Ovary (tissue), 9 donors: Measurements from ENCODE around the gene PLCB1. TPM values are rescaled to one million over a fixed set of nuclear protein-coding genes. Genes with fewer than 3 reads are reported as not detected.
"Not testable (repeated sequence)": the region's sequence is repeated elsewhere in the genome, so short reads cannot be mapped to it uniquely, and the experiment has no call there.

ENCODE experiments used
- DNase-seq, 5 donors: peaks; one replicate each; pipeline ENCODE4 v3.0.0-alpha.2; 2019 to 2020
- H3K27ac ChIP-seq, 2 donors: fragments of 200-600 bp; one replicate each; pipeline versions ENCODE4 v1.5.1 to v1.8.0; 2019 to 2022
- H3K27me3 ChIP-seq: fragments of 200-600 bp; one replicate; pipeline ENCODE4 v1.8.0; 2022
- H3K36me3 ChIP-seq: fragments of 200-600 bp; sonication (generic); one replicate; pipeline ENCODE4 v1.5.1; 2019
- H3K4me1 ChIP-seq: one replicate; pipeline ENCODE4 v1.8.1; 2013; ENCODE audit warnings: mild to moderate bottlenecking, moderate library complexity; ENCODE audit not compliant: insufficient read depth
- H3K4me3 ChIP-seq: fragments of 200-600 bp; sonication (generic); one replicate; pipeline ENCODE4 v1.5.1; 2017
- H3K9me3 ChIP-seq, 2 donors: fragments of 200-600 bp in 1 of 2; sonication (generic) in 1 of 2; one replicate each; pipeline versions ENCODE4 v1.5.1 to v1.8.1; 2013 to 2019; ENCODE audit warnings: mild to moderate bottlenecking in 1 of 2, moderate library complexity in 1 of 2
- CTCF ChIP-seq, 3 donors: fragments of 450-650 bp in 2 of 3; fragments of 200-600 bp in 1 of 3; IDR thresholded peaks; one replicate each; pipeline versions ENCODE4 v1.5.1 to v1.8.0; 2016 to 2022; ENCODE audit warnings: antibody characterized with exemption in 3 of 3, mild to moderate bottlenecking in 1 of 3
- EP300 ChIP-seq: sonication (generic); formaldehyde crosslinking; IDR thresholded peaks from one replicate; pipeline ENCODE4 v1.6.1; 2017; ENCODE audit warnings: antibody characterized with exemption
- POLR2A ChIP-seq: fragments of 450-650 bp; IDR thresholded peaks from one replicate; pipeline ENCODE4 v1.6.1; 2017; ENCODE audit warnings: antibody characterized with exemption, mild to moderate bottlenecking, moderate library complexity
- WGBS, 3 donors: extraction: QIAGEN DNeasy Blood & Tissue Kit in 1 of 3; methylation state at CpG; one replicate each; pipeline versions ENCODE4 v1.1.5 to v1.1.7; 2013 to 2017; 5-methylcytosine and 5-hydroxymethylcytosine counted together
- intact Hi-C, 4 donors: fragments of 100-400 bp; cut with DNase I; formaldehyde crosslinking; loops; one replicate each; pipeline versions ENCODE4 v1.11.0 to v1.15.1; 2022 to 2023
- polyA plus RNA-seq, 2 donors: library from polyadenylated mRNA; stranded (reverse); fragments of 200-250 nt in 1 of 2; fragments of 350-450 nt in 1 of 2; fragmentation: Illumina TruSeq in 1 of 2; extraction: RNeasy Lipid Tissue Mini Kit (QIAGEN cat#74804) in 1 of 2; gene quantifications; one replicate each; pipeline ENCODE4 v1.2.3, GENCODE V29; 2013 to 2014
- total RNA-seq, 7 donors: library from RNA; depleted of rRNA in 2 of 7; stranded (reverse); fragments of >200 nt in 2 of 7; fragmentation: NEBNext Ultra II Directional in 3 of 7; extraction: Animal tissue kit (Norgen Biotek cat#: 25700) in 3 of 7; gene quantifications; one replicate each; pipeline versions ENCODE4 v1.1.0 to v1.2.4, GENCODE V29; 2016 to 2023
- donor health status: DM: no; HTN: no; CAD: no; lungs with moderate emphysema.
- donor health status: DM: no; HTN: no; CAD: no.
- donor health status: Bipolar disorder and iron deficiency.
- donor health status: DM: yes; HTN: yes; CAD: no.
- donor health status: DM: no; HTN: no; CAD: no.
- donor health status: DM: yes; HTN: yes; CAD: no.

The PLCB1 gene
- total and polyA plus RNA-seq, 9 donors: 2.9 to 29.5 (median 9.0) TPM

- H3K4me1 ChIP-seq: no peaks in the 10 kb centered on the region
- TF ChIP-seq EP300: no peak
- no peak for TF ChIP-seq POLR2A
- no peak for TF ChIP-seq CTCF (IDR thresholded peaks at IDR 0.05)
- intact Hi-C loops: no loop called here
- no peak for DNase-seq
- H3K36me3 ChIP-seq: no peaks in the 10 kb centered on the region
- H3K27me3 ChIP-seq: no peaks in the 10 kb centered on the region
- no peak overlapping the region for H3K4me3 ChIP-seq
- H3K27ac ChIP-seq: no peak overlapping the region
- no peaks in the 10 kb centered on the region for H3K9me3 ChIP-seq
- 86 to 93% (median 89%) methylated on average over 4 of the region's 4 CpGs for WGBS, 3 donors
Measured at GRCh38 chr20:8640461-8640860, 508.4 kb downstream of the PLCB1 start.

GRCh38 chr20:8642247-8642646, 510.2 kb downstream of the PLCB1 start:
- H3K4me1 ChIP-seq: no peaks in the 10 kb centered on the region
- no peak for TF ChIP-seq CTCF (IDR thresholded peaks at IDR 0.05)
- TF ChIP-seq POLR2A: no peak
- no peak for TF ChIP-seq EP300
- H3K27me3 ChIP-seq: no peaks in the 10 kb centered on the region
- H3K4me3 ChIP-seq: no peak overlapping the region
- H3K36me3 ChIP-seq: no peaks in the 10 kb centered on the region
- H3K27ac ChIP-seq: no peak overlapping the region
- intact Hi-C loops: no loop called here
- 92 to 98% (median 97%) methylated on average over 1 of the region's 1 CpG for WGBS, 3 donors
- DNase-seq: no peak
- H3K9me3 ChIP-seq: no peaks in the 10 kb centered on the region

GRCh38 chr20:8644468-8644867, 512.4 kb downstream of the PLCB1 start:
- H3K27me3 ChIP-seq, H3K4me3 ChIP-seq, H3K4me1 ChIP-seq, DNase-seq, H3K36me3 ChIP-seq, intact Hi-C loops, H3K27ac ChIP-seq, H3K9me3 ChIP-seq: not testable (repeated sequence)
- 95 to 99% (median 98%) methylated on average over 11 to 14 of the region's 30 CpGs for WGBS, 3 donors

- Histone ChIP-seq H3K27me3 (no peaks in the 10 kb centered on the region), H3K4me1 (no peaks in the 10 kb centered on the region), H3K9me3 (no peaks in the 10 kb centered on the region), H3K27ac (no peak overlapping the region), H3K36me3 (no peaks in the 10 kb centered on the region), H3K4me3 (no peak overlapping the region)
- DNase-seq: no peak
- TF ChIP-seq CTCF (IDR thresholded peaks at IDR 0.05) (no peak), POLR2A (no peak), EP300 (no peak)
- 82 to 90% (median 88%) methylated on average over 1 of the region's 1 CpG for WGBS, 3 donors
- intact Hi-C loops: no loop called here
Measured at GRCh38 chr20:8645326-8645725, 513.3 kb downstream of the PLCB1 start.

GRCh38 chr20:8646033-8646441, 514.0 kb downstream of the PLCB1 start:
- 28 to 37% (median 29%) methylated on average over 4 of the region's 4 CpGs for WGBS, 3 donors
- H3K4me3 ChIP-seq: no peak overlapping the region
- TF ChIP-seq CTCF (IDR thresholded peaks at IDR 0.05) (no peak), POLR2A (no peak), EP300 (no peak)
- DNase-seq: no peak
- no peaks in the 10 kb centered on the region for H3K4me1 ChIP-seq
- no peaks in the 10 kb centered on the region for H3K36me3 ChIP-seq
- no peaks in the 10 kb centered on the region for H3K27me3 ChIP-seq
- intact Hi-C loops: no loop called here
- H3K9me3 ChIP-seq: no peaks in the 10 kb centered on the region
- no peak overlapping the region for H3K27ac ChIP-seq
